Upper lobe of left lung (tissue), 6 donors: ENCODE data around the gene CABLES1. TPM values are rescaled to one million over a fixed set of nuclear protein-coding genes. Genes with fewer than 3 reads are reported as not detected.
"Not testable (repeated sequence)": the region's sequence is repeated elsewhere in the genome, so short reads cannot be mapped to it uniquely, and the experiment has no call there.

ENCODE experiments used
- ATAC-seq, 2 donors: fragments of 200-7000 bp; cut with Tn5 transposase; one replicate each; pipeline ENCODE4 v1.9.1; 2022; ENCODE audit warnings: mild to moderate bottlenecking in 2 of 2, moderate library complexity in 2 of 2; ENCODE audit not compliant: low FRiP score in 2 of 2
- DNase-seq, 2 donors: peaks; one replicate each; pipeline ENCODE4 v3.0.0-alpha.2; 2019 to 2020
- H3K27ac ChIP-seq, 4 donors: fragments of 200-600 bp; sonication (generic); one replicate each; pipeline ENCODE4 v1.5.1; 2016 to 2019
- H3K27me3 ChIP-seq, 4 donors: fragments of 200-600 bp; sonication (generic); one replicate each; pipeline ENCODE4 v1.5.1; 2017 to 2019
- H3K36me3 ChIP-seq, 4 donors: fragments of 200-600 bp; sonication (generic); one replicate each; pipeline ENCODE4 v1.5.1; 2016 to 2019
- H3K4me1 ChIP-seq, 4 donors: fragments of 200-600 bp; sonication (generic); one replicate each; pipeline ENCODE4 v1.5.1; 2018 to 2019
- H3K4me3 ChIP-seq, 4 donors: fragments of 200-600 bp; sonication (generic); one replicate each; pipeline ENCODE4 v1.5.1; 2017 to 2019; ENCODE audit warnings: mild to moderate bottlenecking in 2 of 4, moderate library complexity in 1 of 4
- H3K9me3 ChIP-seq, 4 donors: fragments of 200-600 bp; sonication (generic); one replicate each; pipeline ENCODE4 v1.5.1; 2018 to 2019
- CTCF ChIP-seq, 6 experiments: fragments of 450-650 bp in 4 of 6; fragments of 200-600 bp in 2 of 6; sonication (generic) in 2 of 6; IDR thresholded peaks; one replicate each; pipeline ENCODE4 v1.5.1; 2016 to 2019; ENCODE audit warnings: antibody characterized with exemption in 6 of 6
- EP300 ChIP-seq, 4 donors: sonication (generic); formaldehyde crosslinking; IDR thresholded peaks; one replicate each; pipeline ENCODE4 v1.5.1; 2017; ENCODE audit warnings: antibody characterized with exemption in 4 of 4, control low read depth in 2 of 4
- POLR2A ChIP-seq, 4 donors: fragments of 450-650 bp; IDR thresholded peaks; one replicate each; pipeline ENCODE4 v1.5.1; 2016 to 2017; ENCODE audit warnings: antibody characterized with exemption in 4 of 4, mild to moderate bottlenecking in 2 of 4
- POLR2AphosphoS5 ChIP-seq, 2 donors: sonication (generic); formaldehyde crosslinking; IDR thresholded peaks; one replicate each; pipeline ENCODE4 v1.5.1; 2017; ENCODE audit warnings: antibody characterized with exemption in 2 of 2
- WGBS, 2 donors: methylation state at CpG; one replicate each; pipeline ENCODE4 v1.1.5; 2017 to 2018; 5-methylcytosine and 5-hydroxymethylcytosine counted together
- total RNA-seq, 6 donors: library from RNA; depleted of rRNA in 4 of 6; stranded (reverse); fragments of >200 nt in 4 of 6; gene quantifications; one replicate each; pipeline versions ENCODE4 v1.1.0 to v1.2.1, GENCODE V29; 2016 to 2021
- donor health status: DM: no; HTN: no; CAD: no; lungs with moderate emphysema.
- donor health status: DM: no; HTN: yes; CAD: no; lungs with severe emphysema.

CABLES1 gene
- total RNA-seq = 10 to 100 TPM; 24.6 to 63.9 (median 40.9) TPM

- peaks cover 0 to 17% (median 0%) of the 10 kb centered on the region in 4 donors for H3K27me3 ChIP-seq
- peak within 1 kb of the TSS; percentile 75 to 95 (median 85) for H3K27ac ChIP-seq
- peak; percentile 76 to 95 for DNase-seq
- peak within 1 kb of the TSS; percentile 34 to 75 (median 66) for H3K4me3 ChIP-seq
- no peaks in the 10 kb centered on the region for H3K9me3 ChIP-seq
- H3K36me3 ChIP-seq = no peaks in the 10 kb centered on the region
- peaks cover 19 to 70% (median 32%) of the 10 kb centered on the region in 4 donors for H3K4me1 ChIP-seq
- peak in 1 of 2 donors; percentile 24 for ATAC-seq
- TF ChIP-seq CTCF (IDR thresholded peaks at IDR 0.05) (no peak), EP300 (IDR thresholded peaks at IDR 0.05) (no peak), POLR2A (IDR thresholded peaks at IDR 0.05) (peak in 3 of 4 donors; percentile 58 to 85 (median 61)), POLR2AphosphoS5 (IDR thresholded peaks at IDR 0.05) (peak in 1 of 2 donors; percentile 74)
- WGBS, 2 donors = 6 to 10% methylated on average over 16 to 61 of the region's 67 CpGs
These were observed at the start of gene CABLES1 for GRCh38 chr18:23134780-23135549. TSS of gene CABLES1 (plus strand) at chr18:23135485. CDS start at chr18:23135763, 278 bp downstream.

- H3K27ac ChIP-seq = no peak overlapping the region
- 63 to 64% methylated on average over 3 of the region's 3 CpGs for WGBS, 2 donors
- no peaks in the 10 kb centered on the region for H3K36me3 ChIP-seq
- TF ChIP-seq CTCF (IDR thresholded peaks at IDR 0.05) (no peak), EP300 (IDR thresholded peaks at IDR 0.05) (no peak), POLR2A (IDR thresholded peaks at IDR 0.05) (no peak)
- ATAC-seq = no peak
- H3K4me3 ChIP-seq = no peak overlapping the region
- H3K27me3 ChIP-seq = no peaks in the 10 kb centered on the region
- H3K4me1 ChIP-seq = peaks cover 0 to 3% (median 0%) of the 10 kb centered on the region in 4 donors
- DNase-seq = no peak
- H3K9me3 ChIP-seq = no peaks in the 10 kb centered on the region
These were observed 47.9 kb upstream of the CABLES1 start for GRCh38 chr18:23087352-23087751.

- DNase-seq (no peak), ATAC-seq (peak in 1 of 2 donors; percentile 55)
- Histone ChIP-seq H3K9me3 (no peaks in the 10 kb centered on the region), H3K27me3 (no peaks in the 10 kb centered on the region), H3K36me3 (no peaks in the 10 kb centered on the region), H3K27ac (no peak overlapping the region), H3K4me3 (no peak overlapping the region), H3K4me1 (peaks cover 0 to 3% (median 0%) of the 10 kb centered on the region in 4 donors)
- TF ChIP-seq POLR2AphosphoS5 (IDR thresholded peaks at IDR 0.05) (no peak), EP300 (IDR thresholded peaks at IDR 0.05) (no peak), POLR2A (IDR thresholded peaks at IDR 0.05) (no peak), CTCF (IDR thresholded peaks at IDR 0.05) (no peak)
- 85 to 91% methylated on average over 7 of the region's 7 CpGs for WGBS, 2 donors
These were observed 47.0 kb upstream of the CABLES1 start for GRCh38 chr18:23088310-23088709.

- not testable (repeated sequence) for H3K27ac ChIP-seq, H3K4me3 ChIP-seq, H3K9me3 ChIP-seq, H3K4me1 ChIP-seq, DNase-seq, H3K27me3 ChIP-seq, H3K36me3 ChIP-seq
- ATAC-seq = peak in 1 of 2 donors; percentile 56
- 57 to 58% methylated on average over 8 of the region's 8 CpGs for WGBS, 2 donors
These were observed 44.0 kb upstream of the CABLES1 start for GRCh38 chr18:23091017-23091993.

- H3K4me1 ChIP-seq = peaks cover 0 to 3% (median 0%) of the 10 kb centered on the region in 4 donors
- no peaks in the 10 kb centered on the region for H3K9me3 ChIP-seq
- no peak overlapping the region for H3K4me3 ChIP-seq
- no peak for ATAC-seq
- no peaks in the 10 kb centered on the region for H3K36me3 ChIP-seq
- no peaks in the 10 kb centered on the region for H3K27me3 ChIP-seq
- no peak for TF ChIP-seq POLR2AphosphoS5 (IDR thresholded peaks at IDR 0.05)
- TF ChIP-seq POLR2A (IDR thresholded peaks at IDR 0.05) = no peak
- TF ChIP-seq EP300 (IDR thresholded peaks at IDR 0.05) = no peak
- no peak for TF ChIP-seq CTCF (IDR thresholded peaks at IDR 0.05)
- 97% methylated on average over 9 of the region's 9 CpGs for WGBS, 2 donors
- no peak for DNase-seq
- no peak overlapping the region for H3K27ac ChIP-seq
These were observed 43.2 kb upstream of the CABLES1 start for GRCh38 chr18:23092121-23092520.

- not testable (repeated sequence) for H3K27me3 ChIP-seq, H3K9me3 ChIP-seq, H3K4me3 ChIP-seq, H3K27ac ChIP-seq, ATAC-seq, DNase-seq, H3K4me1 ChIP-seq, H3K36me3 ChIP-seq
- WGBS, 2 donors = 90 to 91% methylated on average over 10 of the region's 10 CpGs
These were observed 42.2 kb upstream of the CABLES1 start for GRCh38 chr18:23093130-23093529.
